GM12892 (cell line): Measurements from ENCODE around the gene RRP9.

Experiments used
- POLR2A ChIP-seq: IDR thresholded peaks from 2 replicates; pipeline ENCODE4 v1.6.1; 2011; ENCODE audit warnings: low read depth, low read length, control low read depth
- POLR2AphosphoS5 ChIP-seq: IDR thresholded peaks from 2 replicates; pipeline ENCODE4 v1.6.1; 2011; ENCODE audit warnings: low read depth, low read length, control low read depth
- TAF1 ChIP-seq: IDR thresholded peaks from 2 replicates; pipeline ENCODE4 v1.6.1; 2011; ENCODE audit warnings: low read depth, mild to moderate bottlenecking, control low read depth, low read length, borderline replicate concordance

DNA sequence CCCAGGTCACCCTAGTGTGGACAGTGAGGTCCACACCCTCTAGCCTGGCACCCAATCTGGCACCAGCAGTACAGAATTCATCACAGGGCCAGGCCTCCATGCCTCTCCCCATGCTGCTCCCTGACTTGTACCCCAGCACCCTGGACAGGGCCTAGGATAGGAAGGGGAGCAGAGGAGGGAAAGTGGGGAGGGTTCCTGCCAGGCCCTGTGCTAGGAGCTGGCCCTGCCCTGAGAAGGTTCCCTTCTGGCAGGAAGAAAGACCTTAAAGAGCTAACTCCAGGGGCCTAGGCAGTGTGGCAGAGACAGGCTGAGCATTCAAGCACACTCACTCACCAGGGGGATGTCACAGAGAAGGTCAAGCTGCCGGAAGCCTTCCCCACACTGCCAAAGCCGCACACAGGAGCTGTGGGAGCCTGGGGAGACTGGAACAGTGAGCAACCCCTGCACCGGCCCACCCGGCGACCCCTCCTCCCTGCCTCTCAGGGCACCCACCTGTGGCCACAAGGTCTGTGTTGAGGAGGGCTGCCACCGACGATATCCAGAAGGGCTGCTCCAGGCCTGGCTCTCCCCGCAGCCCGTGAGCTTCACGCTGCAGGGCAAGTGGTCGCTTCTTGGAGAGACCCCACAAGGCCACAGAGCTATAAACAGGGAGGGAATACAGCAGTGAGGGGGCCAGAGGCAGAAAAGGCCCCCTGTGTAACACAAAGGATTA is 7.4 kb downstream of the RRP9 start:
- TF ChIP-seq POLR2A (no peak), POLR2AphosphoS5 (no peak), TAF1 (no peak)
